ENCODE data around the gene CD4. TPM values are rescaled to one million over a fixed set of nuclear protein-coding genes. Genes with fewer than 3 reads are reported as not detected.

Gene CD4
- total and polyA plus RNA-seq, 10 of the 15 experiments (the other 5 are each of a cell fraction or from before 2014, with no cell fraction given), result 0.24 to 1.6 (median 0.69) TPM

- ChIA-PET RAD21 (ENCODE audit: unreplicated experiment) (no interaction called here), CTCF (interaction anchor here (1.7 kb wide), 1 partner anchor 9 kb away, joined by 4 read pairs; the partner anchor contains the start of gene SPSB2), POLR2A (interaction anchor here (1.0 kb wide), 1 partner anchor 10 kb away, joined by 5 read pairs; the partner anchor contains the start of gene SPSB2), SMC1A (ENCODE audit: uncharacterized antibody, unreplicated experiment) (no interaction called here)
- Histone ChIP-seq H3K9me3 (replicated peaks; ENCODE audit: control insufficient read depth, insufficient read depth, low read length) (no peaks in the 10 kb centered on the region), H2AFZ (ENCODE audit: control insufficient read depth, low read depth, low read length) (no peak overlapping the region), H3K36me3 (ENCODE audit: control insufficient read depth in 2 of 2, insufficient read depth in 2 of 2, low read length in 1 of 2) (peaks cover 28 to 33% of the 10 kb centered on the region in 2 experiments), H4K20me1 (ENCODE audit: control insufficient read depth, insufficient read depth) (peaks cover 1% of the 10 kb centered on the region; the same call in 1 of the 2 replicates), H3K27ac (ENCODE audit: control insufficient read depth, insufficient read depth) (no peak overlapping the region), H3K79me2 (ENCODE audit: control insufficient read depth, insufficient read depth, low read length) (peaks cover 20% of the 10 kb centered on the region), H3K4me2 (ENCODE audit: control insufficient read depth, insufficient read depth) (no peak overlapping the region), H3K4me1 (ENCODE audit: control insufficient read depth, insufficient read depth, low read length) (peaks cover 6% of the 10 kb centered on the region), H3K9ac (ENCODE audit: control insufficient read depth, insufficient read depth, low read length) (no peak overlapping the region), H3K27me3 (replicated peaks in 1 of 2; ENCODE audit: control insufficient read depth in 2 of 2, insufficient read depth in 2 of 2, low read length in 1 of 2) (no peaks in the 10 kb centered on the region), H3K4me3 (no peak overlapping the region)
- no TSS peak for BruUV-seq (replicated peaks)
- intact Hi-C loops (cut with micrococcal nuclease; ENCODE audit: unreplicated experiment) (no loop called here), in situ Hi-C loops (cut with MboI) (no loop called here)
- WGBS (ENCODE audit: insufficient coverage, insufficient replicate concordance, low lambda C conversion rate, missing lambda C conversion rate), result 98% methylated on average over 16 of the region's 16 CpGs
- no peak for FAIRE-seq
- DNase-seq (ENCODE audit: low read depth, low spot score), result no peak
- ATAC-seq, result no peak
- no peak for TF ChIP-seq HCFC1 (IDR thresholded peaks at IDR 0.05; ENCODE audit: low read length)
- TF ChIP-seq PKNOX1 (IDR thresholded peaks at IDR 0.05), result no peak
- no peak for TF ChIP-seq RCOR1 (conservative IDR thresholded peaks at IDR 0.05; ENCODE audit: low read depth, low read length)
- no peak for TF ChIP-seq SREBF2 (IDR thresholded peaks at IDR 0.05; ENCODE audit: low read length)
- no peak for TF ChIP-seq RELB (IDR thresholded peaks at IDR 0.05; ENCODE audit: low read depth)
- TF ChIP-seq NFYB (IDR thresholded peaks at IDR 0.05; ENCODE audit: insufficient read depth, low read depth, low read length), result no peak
- TF ChIP-seq SMAD1 (IDR thresholded peaks at IDR 0.05; ENCODE audit: low read depth, partially characterized antibody), result no peak
- TF ChIP-seq ZNF207 (IDR thresholded peaks at IDR 0.05; ENCODE audit: borderline replicate concordance), result no peak
- TF ChIP-seq RELA (IDR thresholded peaks at IDR 0.05; ENCODE audit: borderline replicate concordance, partially characterized antibody), result no peak
- no peak for TF ChIP-seq NFIC (IDR thresholded peaks at IDR 0.05; ENCODE audit: low read depth, low read length)
- no peak for TF ChIP-seq CEBPZ (IDR thresholded peaks at IDR 0.05; ENCODE audit: low read depth, low read length)
- TF ChIP-seq BCL3 (IDR thresholded peaks at IDR 0.05; ENCODE audit: borderline replicate concordance, insufficient read depth, low read depth, low read length, poor library complexity, severe bottlenecking), result no peak
- TF ChIP-seq SUZ12 (IDR thresholded peaks at IDR 0.05; ENCODE audit: unreplicated experiment), result no peak
- TF ChIP-seq DPF2 (IDR thresholded peaks at IDR 0.05), result no peak
Observed at GRCh38 chr12:6863586-6864321, 74.4 kb downstream of the CD4 start.

Measured in GM12878 (cell line).